Stimulated activated CD8-positive, alpha-beta memory T cell treated with anti-CD3 and anti-CD28 coated beads, Interleukin-15, amount 100 ng/mL, for 1 hour (primary cell): ENCODE data around the gene XPO4.
"Not testable (repeated sequence)": the region's sequence is repeated elsewhere in the genome, so short reads cannot be mapped to it uniquely, and the experiment has no call there.

ENCODE experiments used
- DNase-seq: peaks from one replicate; pipeline ENCODE4 v3.0.0-alpha.2; 2020; ENCODE audit warnings: low read depth

Gene XPO4

GRCh38 chr13:20890540-20890939 is 12.0 kb downstream of the XPO4 start:
- not testable (repeated sequence) for DNase-seq

- no peak for DNase-seq
Measured at GRCh38 chr13:20882206-20882605, 20.3 kb downstream of the XPO4 start.

GRCh38 chr13:20877902-20878301 is 24.6 kb downstream of the XPO4 start:
- no peak for DNase-seq

GRCh38 chr13:20876802-20877201 is 25.7 kb downstream of the XPO4 start:
- DNase-seq: not testable (repeated sequence)

- not testable (repeated sequence) for DNase-seq
Measured at GRCh38 chr13:20874439-20874838, 28.1 kb downstream of the XPO4 start.

- no peak for DNase-seq
Measured at GRCh38 chr13:20873348-20873747, 29.2 kb downstream of the XPO4 start.

- no peak for DNase-seq
Measured at GRCh38 chr13:20870829-20871228, 31.7 kb downstream of the XPO4 start.

GRCh38 chr13:20869540-20869939 is 33.0 kb downstream of the XPO4 start:
- DNase-seq: no peak

- DNase-seq: no peak
Measured at GRCh38 chr13:20867408-20867807, 35.1 kb downstream of the XPO4 start.

GRCh38 chr13:20861666-20862065 is 40.9 kb downstream of the XPO4 start:
- not testable (repeated sequence) for DNase-seq

GRCh38 chr13:20860844-20861243 is 41.7 kb downstream of the XPO4 start:
- no peak for DNase-seq

GRCh38 chr13:20856650-20857049 is 45.9 kb downstream of the XPO4 start:
- no peak for DNase-seq

- no peak for DNase-seq
Measured at GRCh38 chr13:20851844-20852402, 50.6 kb downstream of the XPO4 start.

- no peak for DNase-seq
Measured at GRCh38 chr13:20848944-20849343, 53.6 kb downstream of the XPO4 start.

GRCh38 chr13:20848203-20848602 is 54.3 kb downstream of the XPO4 start:
- DNase-seq: no peak

GRCh38 chr13:20847296-20847695 is 55.2 kb downstream of the XPO4 start:
- no peak for DNase-seq

- no peak for DNase-seq
Measured at GRCh38 chr13:20843166-20843565, 59.4 kb downstream of the XPO4 start.

- no peak for DNase-seq
Measured at GRCh38 chr13:20840568-20840967, 62.0 kb downstream of the XPO4 start.

GRCh38 chr13:20833900-20834679 is 68.5 kb downstream of the XPO4 start:
- DNase-seq: no peak

GRCh38 chr13:20832861-20833260 is 69.7 kb downstream of the XPO4 start:
- no peak for DNase-seq

- no peak for DNase-seq
Measured at GRCh38 chr13:20831933-20832332, 70.6 kb downstream of the XPO4 start.

GRCh38 chr13:20831254-20831653 is 71.3 kb downstream of the XPO4 start:
- DNase-seq: no peak

GRCh38 chr13:20828539-20829364 is 73.8 kb downstream of the XPO4 start:
- DNase-seq: no peak
